NCI-H2196 treated with DMSO at 0.1 percent for 48 hours (cell line): ENCODE measurements around the gene MSMB.
"Not testable (repeated sequence)": the region's sequence is repeated elsewhere in the genome, so short reads cannot be mapped to it uniquely, and the experiment has no call there.

Source experiments
- DNase-seq: peaks from one replicate; lab custom pipeline; 2025; ENCODE audit not compliant: unreplicated experiment; lab: John Stamatoyannopoulos, UW

Gene MSMB

DNA sequence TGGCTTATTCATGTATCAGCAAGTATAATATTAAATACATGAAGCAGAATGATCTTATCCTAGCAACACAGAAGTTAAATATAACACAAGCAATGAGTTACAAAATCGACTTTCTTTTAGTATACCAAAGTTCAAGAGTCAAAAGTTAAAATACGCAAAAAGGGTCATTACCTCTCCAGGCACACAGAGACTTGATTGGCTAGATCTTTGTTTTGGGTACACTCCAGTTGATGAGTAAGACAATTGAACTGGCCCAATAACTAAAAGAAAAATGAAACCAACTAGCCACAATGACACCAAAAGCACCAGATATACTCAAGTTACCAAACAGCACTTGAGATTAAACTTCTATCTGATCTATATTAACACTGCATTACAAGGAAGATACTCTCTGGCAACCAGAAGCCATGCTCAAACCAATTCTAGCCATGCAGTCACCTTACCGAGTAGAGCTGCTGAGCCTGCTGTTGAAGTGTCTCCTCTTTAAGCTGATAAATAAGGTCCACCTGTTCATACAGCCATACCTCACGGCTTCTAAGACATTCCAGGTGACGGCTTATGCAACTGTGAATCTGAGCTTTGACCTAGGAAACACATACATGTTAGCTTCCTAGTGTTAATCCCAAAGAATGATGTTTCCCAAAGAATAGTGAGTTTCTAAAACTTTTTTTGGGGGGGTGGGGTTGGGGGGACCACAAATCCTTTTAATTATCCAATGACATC lies 31.2 kb downstream of the MSMB start:
- DNase-seq: no peak

DNA sequence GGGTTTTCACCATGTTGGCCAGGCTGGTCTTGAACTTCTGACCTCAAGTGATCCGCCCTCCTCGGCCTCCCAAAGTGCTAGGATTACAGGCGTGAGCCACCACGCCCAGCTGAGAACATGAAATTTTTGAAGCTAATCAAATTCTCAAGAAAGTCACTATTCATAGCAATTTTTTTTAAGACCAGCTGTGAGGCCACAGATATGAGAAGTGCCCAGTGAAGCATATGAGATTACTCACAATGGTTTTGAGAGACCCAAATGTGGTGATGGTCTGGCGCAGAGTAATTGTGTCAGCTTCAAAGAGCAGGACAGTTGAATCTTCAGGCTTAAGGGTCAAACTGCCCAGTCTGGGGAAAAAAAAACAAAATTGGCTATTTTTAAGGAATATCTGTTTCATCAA lies 31.9 kb downstream of the MSMB start:
- DNase-seq: no peak

DNA sequence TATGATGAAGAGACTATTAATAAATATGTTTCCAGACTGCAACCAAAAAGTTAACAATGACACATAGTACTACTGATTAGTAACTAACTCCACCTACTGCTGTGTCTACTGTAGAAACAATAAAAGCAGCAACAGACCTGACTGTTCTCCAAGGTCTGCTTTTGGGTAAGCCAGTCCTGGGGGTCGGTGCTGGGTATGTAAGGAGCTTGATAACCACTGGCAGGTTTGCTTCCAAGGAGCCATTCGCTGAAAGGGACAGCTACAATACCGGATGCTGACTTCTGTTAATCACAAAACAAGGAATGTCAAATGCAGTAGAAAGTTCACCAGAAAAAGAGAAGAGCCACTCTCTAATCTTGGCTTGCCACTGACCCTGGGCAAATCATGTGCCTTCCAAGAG lies 33.3 kb downstream of the MSMB start:
- DNase-seq: no peak

DNA sequence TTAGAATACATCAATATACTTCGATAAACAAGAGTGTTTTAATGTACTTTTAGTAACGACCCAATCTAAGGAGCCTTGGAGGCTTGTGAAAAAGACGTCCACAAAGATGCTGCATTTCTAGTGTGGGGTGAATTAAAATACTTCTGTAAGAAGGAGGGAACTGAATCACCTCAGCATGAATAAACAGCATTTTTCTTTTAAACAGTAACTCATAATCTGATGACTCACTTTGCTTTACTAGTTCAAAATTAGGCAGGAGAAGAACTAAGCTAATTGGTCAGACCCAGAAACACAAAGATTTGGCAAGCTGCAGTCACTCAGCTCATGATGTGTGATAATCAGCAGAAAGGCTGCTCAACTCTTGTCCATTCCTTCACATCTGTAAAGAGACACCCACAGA lies 39.9 kb downstream of the MSMB start:
- no peak for DNase-seq

DNA sequence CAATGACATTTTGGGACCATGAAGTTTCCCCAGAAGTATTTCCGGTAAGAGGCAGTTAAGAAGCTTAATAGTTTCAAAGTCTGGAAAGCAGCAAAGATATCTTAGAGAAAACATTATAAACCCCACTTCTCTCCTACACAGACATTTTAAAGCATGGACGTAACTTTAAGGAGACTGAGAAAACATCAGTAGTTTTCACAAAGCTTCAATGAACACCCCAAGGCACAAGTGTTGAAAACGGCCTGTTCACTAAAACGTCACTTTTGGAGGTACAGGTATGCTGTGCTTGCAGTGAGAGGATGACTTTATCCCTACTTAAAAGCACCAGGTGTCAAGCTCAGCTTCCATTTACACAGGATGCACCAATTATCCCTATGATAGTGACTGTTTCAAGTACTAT lies 40.7 kb downstream of the MSMB start:
- DNase-seq: no peak

DNA sequence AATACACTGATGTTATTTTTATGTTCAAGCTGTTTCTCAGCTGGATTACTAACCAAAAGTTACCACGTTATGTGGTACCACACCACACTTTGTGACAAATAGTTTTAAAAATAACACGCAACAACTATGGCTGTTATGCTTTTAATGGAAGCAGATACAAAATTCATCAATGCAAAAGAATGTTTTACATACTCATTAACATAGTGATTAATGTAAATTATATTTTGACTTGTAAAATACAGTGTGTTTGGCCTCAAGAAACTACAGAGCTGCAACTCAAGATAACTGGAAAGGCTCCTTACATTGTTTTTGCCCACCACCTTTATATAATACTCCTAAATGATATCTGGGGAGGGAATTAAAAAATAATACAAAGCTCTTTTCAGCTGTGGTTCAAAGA lies 41.1 kb downstream of the MSMB start:
- DNase-seq: no peak

DNA sequence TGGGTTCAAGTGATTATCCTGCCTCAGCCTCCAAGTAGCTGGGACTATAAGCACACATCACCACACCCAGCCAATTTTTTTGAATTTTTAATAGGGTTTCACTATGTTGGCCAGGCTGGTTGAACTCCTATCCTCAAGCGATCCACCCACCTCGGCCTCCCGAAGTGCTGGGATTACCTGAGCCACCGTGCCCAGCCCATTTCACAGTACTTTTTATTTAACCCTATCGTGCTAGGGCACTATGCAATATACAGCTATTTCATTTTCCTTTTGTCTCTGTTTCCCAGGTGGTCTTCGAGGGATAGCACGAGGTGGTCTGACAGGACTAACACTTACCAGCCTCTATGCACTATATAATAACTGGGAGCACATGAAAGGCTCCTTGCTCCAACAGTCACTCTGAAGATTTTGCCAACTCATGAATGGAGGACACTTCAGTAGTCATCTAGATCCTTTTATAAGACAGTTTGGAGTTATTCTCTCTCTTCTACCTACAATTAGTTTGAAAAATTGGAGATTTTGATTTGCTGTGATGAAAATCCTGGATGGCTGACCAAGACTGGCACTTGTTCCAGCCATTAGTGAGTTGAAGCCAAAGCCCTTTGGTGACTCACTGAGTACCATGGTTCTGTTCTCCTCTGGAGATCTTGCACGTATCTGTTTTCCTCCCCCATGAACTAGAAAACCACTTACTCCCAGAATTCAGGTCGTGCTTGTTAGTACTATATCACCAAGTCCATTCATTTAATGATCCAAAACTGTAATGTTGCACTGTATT lies 43.0 kb downstream of the MSMB start:
- no peak for DNase-seq

DNA sequence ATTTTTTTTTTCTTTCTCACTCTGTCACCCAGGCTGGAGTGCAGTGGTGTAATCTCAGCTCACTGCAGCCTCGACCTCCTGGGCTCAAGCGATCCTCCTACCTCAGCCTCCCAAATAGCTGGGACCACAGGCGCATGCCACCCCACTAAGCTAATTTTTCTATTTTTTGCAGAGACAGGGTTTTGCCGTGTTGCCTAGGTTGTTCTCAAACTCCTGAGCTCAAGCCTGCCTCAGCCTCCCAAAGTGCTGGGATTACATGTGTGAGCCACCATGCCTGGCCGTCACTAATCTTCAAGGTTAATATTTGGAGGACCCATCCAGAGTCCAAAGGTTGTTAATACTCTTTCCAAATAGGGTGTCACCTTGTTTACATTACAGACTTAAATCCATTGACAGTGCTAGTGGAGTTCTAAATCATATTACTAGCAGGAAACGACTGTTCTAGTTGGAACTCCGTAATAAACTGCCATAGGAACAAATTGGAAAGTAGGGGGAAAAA lies 43.8 kb downstream of the MSMB start:
- not testable (repeated sequence) for DNase-seq

DNA sequence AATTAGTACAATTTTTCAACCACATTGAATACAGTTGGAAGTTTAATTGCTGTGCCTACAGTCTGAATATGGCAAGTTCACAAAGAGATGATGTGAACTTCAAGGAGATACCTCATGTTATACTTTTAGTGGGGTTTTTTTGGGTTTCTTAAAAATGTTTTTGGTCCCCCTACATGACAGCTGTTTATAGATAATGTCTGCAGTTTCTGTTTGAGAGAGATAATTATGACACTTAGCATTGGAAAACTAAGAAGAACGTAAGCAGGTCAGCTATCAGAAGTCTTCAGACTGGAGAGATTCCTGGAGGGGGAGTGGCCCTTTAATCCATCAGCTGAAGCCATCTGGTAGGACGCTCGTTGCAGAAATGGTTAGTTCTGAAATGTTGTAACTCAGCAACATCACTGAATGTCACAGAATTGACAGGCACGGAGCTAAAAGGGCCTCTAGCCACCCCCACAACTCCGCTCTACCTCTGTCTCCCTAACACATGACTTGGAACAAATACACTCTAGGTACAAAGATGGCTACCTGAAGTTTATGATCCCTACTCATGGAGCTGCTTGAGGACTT lies 44.8 kb downstream of the MSMB start:
- no peak for DNase-seq

DNA sequence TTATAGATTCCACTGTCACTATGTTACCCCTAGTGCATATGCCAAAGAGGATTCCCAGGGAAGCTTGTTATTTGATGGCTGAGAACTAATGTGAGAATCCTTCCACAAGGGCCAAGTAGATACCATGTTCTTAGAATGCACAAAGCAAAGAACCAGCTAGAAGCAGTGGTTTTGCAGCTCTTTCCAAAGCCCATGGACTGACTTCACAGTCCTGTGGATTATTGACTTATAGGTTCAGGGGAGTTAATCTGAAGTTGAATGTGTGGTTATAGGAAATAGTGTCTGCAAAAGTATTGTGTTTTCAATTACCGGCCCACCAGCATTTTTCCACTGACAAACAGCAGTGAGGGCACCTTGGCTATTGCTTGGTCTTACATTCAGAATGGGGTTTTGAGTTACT lies 45.5 kb downstream of the MSMB start:
- no peak for DNase-seq

DNA sequence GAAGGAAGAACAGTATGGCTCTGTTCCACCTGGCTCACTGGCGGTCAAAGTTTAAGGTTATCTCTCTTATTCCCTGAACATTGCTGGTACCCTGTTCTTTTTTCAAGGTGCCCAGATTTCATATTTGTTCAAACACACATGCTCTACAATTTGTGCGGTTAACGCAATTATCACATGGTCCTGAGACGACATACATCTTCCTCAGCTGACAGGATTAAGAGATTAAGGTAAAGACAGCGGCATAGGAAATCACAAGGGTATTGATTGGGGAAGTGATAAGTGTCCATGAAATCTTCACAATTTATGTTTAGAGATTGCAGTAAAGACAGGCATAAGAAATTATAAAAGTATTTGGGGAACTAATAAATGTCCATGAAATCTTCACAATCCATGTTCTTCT lies 46.1 kb downstream of the MSMB start:
- DNase-seq: not testable (repeated sequence)

DNA sequence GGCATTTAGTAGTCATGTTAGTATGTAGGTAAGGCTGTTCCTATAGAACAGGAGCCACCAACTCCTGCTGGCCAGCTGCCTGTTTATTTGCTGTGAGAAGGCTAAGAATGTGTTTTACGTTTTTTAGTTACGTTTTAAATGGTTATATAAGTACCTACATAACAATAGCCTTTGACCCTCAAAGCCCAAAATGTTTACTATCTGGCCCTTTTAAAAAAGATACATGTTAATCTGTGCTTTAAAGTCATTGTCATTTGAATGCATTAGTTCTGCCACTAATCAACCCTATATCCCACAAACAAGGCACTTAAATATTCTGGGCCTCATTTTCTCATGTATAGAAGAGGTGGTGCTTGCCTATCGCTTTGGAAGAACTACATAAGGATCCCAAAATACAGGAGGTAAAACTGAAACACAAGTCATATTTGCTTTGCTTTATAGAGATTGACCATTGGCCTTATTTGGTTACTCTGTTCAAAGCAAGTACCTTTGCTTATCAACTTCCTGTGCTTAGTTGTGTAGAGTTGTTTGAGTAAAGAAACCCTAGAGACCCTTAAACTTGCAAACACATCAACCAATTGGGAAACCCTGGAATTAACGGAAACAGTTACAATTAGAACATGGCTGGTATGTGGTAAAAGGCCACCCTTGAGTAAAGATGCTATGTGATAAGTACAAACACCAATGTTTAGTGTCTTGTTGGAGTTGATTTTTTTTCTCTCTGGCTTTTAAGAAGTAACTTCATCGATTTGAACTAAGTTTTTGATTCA lies 47.9 kb downstream of the MSMB start:
- DNase-seq: no peak

DNA sequence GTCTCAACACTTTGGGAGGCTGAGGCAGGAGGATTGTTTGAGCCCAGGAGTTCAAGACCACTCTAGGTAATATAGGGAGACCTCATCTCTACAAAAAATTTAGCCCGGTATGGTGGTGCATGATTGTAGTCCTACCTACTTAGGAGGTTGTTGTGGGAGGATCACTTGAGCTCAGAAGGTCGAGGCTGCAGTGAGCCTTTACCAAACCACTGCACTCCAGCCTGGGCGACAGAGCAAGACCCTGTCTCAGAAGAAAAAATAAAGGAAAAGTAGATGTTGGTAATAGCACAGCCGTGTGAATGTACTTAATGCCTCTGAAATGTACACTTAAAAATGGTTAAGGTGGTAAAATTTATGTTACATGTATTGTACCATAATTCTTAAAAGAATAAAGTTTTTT lies 48.5 kb downstream of the MSMB start:
- no peak for DNase-seq

DNA sequence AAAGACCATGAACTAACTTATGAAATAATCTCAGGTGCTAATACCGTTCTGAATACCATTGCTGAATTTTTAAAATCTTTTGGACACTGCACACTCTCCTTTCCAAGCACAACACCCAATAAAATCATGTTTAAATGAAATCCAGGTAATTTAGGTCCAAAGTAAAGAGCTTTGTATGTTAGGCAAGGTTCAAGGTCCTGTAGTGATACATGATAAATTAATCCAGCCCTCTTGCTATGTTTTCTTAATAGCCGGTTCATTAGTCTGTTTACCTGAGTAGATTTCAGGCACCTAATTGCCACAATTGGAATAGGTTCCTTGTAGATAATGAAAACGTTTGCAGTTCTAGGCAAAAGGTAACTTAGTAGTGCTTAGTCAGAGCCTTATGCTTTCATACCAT lies 60.5 kb downstream of the MSMB start:
- not testable (repeated sequence) for DNase-seq

DNA sequence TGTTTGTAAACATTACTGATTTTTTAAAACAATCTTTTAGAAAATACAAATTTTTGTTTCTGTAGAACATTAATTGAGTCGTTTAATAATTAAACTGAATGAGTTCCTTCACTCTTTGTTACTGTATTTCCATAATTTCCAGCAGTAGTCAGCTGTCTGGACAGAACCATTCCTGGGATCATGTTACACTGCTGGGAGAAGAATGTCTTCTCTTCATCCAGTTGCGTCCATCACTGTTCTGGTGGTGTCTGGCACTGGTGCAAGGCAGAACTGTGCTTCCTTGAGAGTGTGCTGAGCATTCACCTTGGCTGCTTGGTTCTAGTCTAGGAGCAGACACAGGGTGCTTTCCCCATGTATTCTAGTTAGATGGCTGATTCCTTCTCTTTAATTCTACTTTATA lies 61.6 kb downstream of the MSMB start:
- not testable (repeated sequence) for DNase-seq

DNA sequence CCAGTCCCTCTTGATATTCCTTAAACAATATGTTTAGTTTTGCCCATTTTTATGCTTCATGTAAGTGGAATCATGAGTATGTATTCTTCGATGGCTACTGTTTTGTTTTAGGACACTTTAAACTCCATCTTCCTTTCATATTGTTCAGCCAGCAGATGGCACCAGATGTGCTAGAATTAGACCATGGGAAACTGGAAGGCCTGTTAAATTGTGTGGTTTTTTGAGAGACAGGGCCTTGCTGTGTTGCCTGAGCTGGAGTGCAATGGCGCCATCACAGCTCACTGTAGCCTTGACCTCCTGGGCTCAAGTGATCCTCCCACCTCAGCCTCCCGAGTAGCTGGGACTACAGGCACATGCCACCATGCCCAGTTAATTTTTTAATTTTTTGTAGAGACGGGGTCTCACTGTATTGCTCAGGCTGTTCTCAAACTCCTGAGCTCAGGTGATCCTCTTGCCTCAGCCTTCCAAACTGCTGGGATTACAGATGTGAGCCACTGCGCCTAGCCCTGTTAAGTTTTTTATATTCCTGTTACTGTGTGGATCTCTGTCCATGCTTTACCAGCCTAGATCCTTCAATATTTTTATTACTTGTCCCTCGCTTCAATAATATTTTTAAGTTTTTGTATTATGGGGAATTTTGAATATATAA lies 62.4 kb downstream of the MSMB start:
- DNase-seq: not testable (repeated sequence)
